Stimulated activated CD8-positive, alpha-beta memory T cell treated with anti-CD3 and anti-CD28 coated beads, Interleukin-7, amount 100 ng/mL, for 48 hours (primary cell): ENCODE data around the gene CRYAA.
"Not testable (repeated sequence)": the region's sequence is repeated elsewhere in the genome, so short reads cannot be mapped to it uniquely, and the experiment has no call there.

Experiments
- DNase-seq, 2 donors: peaks; one replicate each; pipeline ENCODE4 v3.0.0-alpha.2; 2020; ENCODE audit warnings: low read depth in 1 of 2; ENCODE audit errors: extremely low read depth in 1 of 2

CRYAA gene, protein sequence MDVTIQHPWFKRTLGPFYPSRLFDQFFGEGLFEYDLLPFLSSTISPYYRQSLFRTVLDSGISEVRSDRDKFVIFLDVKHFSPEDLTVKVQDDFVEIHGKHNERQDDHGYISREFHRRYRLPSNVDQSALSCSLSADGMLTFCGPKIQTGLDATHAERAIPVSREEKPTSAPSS

DNA sequence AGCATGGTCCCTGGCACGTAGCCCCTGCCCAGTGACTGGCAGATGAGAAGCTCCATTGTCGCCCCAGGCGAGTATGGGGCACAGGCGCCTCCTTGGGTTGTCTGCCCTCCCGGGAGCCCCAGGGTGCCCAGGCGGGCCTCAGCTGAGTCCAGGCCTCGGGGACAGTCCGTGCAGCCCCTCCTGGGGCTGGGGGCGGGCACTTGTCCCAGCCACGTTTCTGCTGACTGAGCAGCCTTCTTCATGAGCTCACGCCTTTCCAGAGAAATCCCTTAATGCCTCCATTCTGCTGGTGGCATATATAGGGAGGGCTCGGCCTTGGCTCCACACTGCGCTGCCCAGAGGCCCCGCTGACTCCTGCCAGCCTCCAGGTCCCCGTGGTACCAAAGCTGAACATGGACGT lies at the start of gene CRYAA:
Gene CRYAA, plus strand, starts transcription at position 301 of the 400 bp plus-strand sequence. Its CDS starts 92 bp downstream, at position 393.
- DNase-seq: not testable (repeated sequence)

GRCh38 chr21:43130094-43130493 lies 38.7 kb upstream of the CRYAA start:
- DNase-seq: not testable (repeated sequence)

DNA sequence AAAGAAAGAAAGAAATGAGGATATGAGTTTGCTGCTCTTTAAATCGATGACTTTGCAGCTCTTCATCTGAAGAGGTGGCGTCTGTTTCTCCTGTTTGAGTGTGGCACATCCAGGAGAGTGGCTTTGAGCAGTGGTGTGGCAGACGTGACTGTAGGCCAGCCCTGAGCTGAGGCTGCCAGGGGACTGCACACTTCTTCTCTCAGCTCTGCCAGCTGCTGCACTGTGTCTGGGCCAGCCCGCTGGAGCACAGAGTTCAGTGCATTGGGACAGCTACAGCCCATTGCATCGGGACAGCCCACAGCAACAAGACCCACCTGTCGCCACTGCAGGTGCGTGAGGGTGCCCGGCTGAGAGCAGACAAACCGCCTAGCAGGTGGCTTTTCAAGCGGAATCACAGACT lies 34.3 kb upstream of the CRYAA start:
- DNase-seq: not testable (repeated sequence)

DNA sequence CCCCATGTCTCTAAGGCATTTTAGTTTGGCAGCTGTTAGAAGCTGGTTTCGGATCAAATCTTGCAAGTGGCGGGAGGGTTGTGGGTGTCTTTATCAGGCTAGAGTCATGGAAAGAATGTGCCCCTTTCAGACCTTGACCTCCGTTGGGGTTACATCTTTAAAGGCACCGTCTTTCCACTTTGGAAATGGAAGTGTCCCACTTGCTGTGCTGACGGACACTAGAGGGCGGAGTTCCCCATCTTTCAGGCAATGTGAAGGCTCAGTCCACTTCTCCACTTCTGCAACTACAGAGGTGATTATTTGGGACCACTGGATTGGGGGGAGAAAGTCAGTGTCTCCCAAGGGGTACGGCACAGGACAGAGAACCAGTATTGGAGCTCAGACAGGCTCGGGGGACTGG lies 29.9 kb upstream of the CRYAA start:
- DNase-seq: not testable (repeated sequence)

GRCh38 chr21:43141407-43141806 lies 27.4 kb upstream of the CRYAA start:
- DNase-seq: not testable (repeated sequence)

DNA sequence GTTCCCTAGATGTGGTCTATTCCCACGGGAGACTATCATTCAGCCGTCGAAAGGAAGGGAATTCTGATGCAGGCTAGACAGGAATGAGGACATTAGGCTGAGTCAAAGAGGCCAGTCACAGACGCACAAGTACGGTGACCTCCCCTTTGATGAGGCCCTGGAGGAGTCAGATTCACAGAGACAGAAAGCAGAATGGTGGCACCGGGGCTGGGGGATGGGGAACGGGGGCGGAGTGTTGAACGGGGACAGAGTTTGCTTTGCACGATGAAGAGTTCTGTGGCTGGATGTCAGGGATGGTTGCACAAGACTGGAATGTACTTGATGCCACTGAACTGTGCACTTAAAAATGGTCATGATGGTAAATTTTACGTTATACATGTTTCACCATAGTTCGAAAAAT lies 22.2 kb upstream of the CRYAA start:
- DNase-seq: not testable (repeated sequence)

GRCh38 chr21:43147999-43148398 lies 20.8 kb upstream of the CRYAA start:
- not testable (repeated sequence) for DNase-seq

DNA sequence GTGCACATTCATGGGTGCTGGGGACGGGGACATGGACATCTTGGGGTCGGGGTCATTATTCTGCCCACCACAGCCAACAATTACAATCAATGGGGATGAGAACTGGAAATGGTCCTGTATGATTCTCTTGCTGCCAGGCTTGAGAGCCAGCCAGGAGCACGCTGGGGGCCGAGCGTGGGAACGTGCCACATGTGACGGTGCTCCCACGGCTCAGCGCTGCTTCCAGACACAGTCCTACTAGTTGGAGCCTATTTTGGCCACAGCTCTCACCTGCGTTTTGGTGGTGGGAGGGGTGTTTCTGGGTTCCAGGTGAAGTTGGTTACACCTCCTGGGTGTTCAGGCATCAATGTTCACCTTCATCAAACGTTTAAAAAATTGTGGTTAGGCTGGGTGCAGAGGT lies 19.5 kb upstream of the CRYAA start:
- DNase-seq: not testable (repeated sequence)

DNA sequence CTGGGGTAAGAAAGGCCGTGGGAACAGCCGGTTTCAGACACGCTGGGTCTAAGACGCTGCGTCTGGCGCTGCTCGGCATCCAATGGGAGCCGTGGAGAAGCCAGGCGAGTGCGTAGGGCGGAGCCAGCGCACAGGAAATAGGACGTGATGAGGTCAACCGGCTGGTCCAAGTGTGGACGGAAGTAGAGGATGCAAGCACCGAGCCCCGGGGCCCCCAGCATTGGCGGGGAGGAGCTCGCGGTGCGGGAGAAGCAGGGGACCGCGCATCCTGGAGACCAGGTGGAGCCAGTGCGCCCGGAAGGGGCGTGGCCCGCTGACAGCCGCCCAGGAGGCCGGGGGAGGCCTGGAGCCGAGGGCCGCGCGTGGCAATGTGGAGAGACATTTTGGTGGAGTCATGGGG lies 15.2 kb upstream of the CRYAA start:
- not testable (repeated sequence) for DNase-seq

GRCh38 chr21:43159279-43160175 lies 9.3 kb upstream of the CRYAA start:
- DNase-seq: not testable (repeated sequence)

GRCh38 chr21:43161826-43162707 lies 6.7 kb upstream of the CRYAA start:
- not testable (repeated sequence) for DNase-seq

GRCh38 chr21:43162708-43163205 lies 6.1 kb upstream of the CRYAA start:
- DNase-seq: not testable (repeated sequence)

- not testable (repeated sequence) for DNase-seq
Measured at GRCh38 chr21:43164823-43165222, 4.0 kb upstream of the CRYAA start.

GRCh38 chr21:43165734-43166133 lies 3.1 kb upstream of the CRYAA start:
- DNase-seq: not testable (repeated sequence)

GRCh38 chr21:43169230-43169886 lies 550 bp downstream of the CRYAA start:
- DNase-seq: not testable (repeated sequence)

DNA sequence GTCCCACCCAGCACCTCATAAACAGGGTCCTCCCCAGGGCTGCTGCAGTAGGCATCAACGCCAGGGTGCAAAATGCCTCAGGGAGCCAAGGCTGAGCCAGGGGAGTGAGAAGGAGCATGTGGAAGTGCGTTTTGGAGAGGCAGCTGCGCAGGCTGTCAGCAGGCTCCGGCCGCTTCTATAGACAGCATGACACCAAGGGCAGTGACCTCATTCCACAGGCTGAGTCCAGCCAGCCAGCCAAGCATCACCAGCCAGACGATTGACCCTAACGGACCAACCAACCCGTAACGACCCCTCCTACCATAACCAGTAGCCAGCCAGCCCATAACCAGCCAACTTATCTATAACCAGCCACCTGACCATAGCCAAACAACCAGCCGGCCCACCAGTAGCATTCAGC lies 1.1 kb downstream of the CRYAA start:
- DNase-seq: not testable (repeated sequence)

DNA sequence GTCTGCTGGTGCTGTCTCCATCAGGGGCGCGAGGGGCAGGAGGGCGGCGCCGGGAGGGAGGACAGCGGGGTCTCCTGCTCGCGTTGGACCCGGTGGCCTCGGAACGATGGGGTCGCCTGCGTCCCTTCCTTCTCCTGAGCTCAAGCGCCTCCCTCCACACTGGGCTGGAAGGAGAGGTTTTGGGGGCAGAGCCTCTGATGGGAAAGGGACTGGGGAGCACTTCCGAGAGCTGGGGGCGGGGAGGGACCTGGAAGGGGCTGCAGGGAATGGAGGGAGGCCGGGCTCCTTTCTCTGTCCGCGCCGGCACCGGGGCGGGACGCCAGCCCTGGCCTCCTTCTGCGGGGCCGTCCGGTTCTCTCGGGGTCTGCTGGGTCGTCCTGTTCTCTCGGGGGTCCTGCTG lies 4.0 kb downstream of the CRYAA start:
- DNase-seq: not testable (repeated sequence)

- not testable (repeated sequence) for DNase-seq
Measured at GRCh38 chr21:43173438-43173837, 4.6 kb downstream of the CRYAA start.

GRCh38 chr21:43173930-43174329 lies 5.1 kb downstream of the CRYAA start:
- DNase-seq: not testable (repeated sequence)

GRCh38 chr21:43174998-43175397 lies 6.2 kb downstream of the CRYAA start:
- not testable (repeated sequence) for DNase-seq
